Measurements from ENCODE around the gene MAGI2. TPM values are rescaled to one million over a fixed set of nuclear protein-coding genes. Genes with fewer than 3 reads are reported as not detected.

Gene MAGI2
- total RNA-seq, 1 experiment from 2014 or later: 14.3 TPM

- Mint-ChIP-seq H3K4me1 (peaks cover 0 to 1% of the 10 kb centered on the region in 2 experiments; a peak in 1 of 4 replicates), H3K9me3 (no peaks in the 10 kb centered on the region; a peak in 3 of 5 replicates), H3K27me3 (ENCODE audit: low read depth) (no peaks in the 10 kb centered on the region), H3K36me3 (ENCODE audit: insufficient read depth in 1 of 3, low read depth in 3 of 3) (no peaks in the 10 kb centered on the region), H3K4me3 (no peak overlapping the region), H3K27ac (no peak overlapping the region)
- Histone ChIP-seq H3T11ph (ENCODE audit: low read length) (no peak overlapping the region), H4K91ac (ENCODE audit: insufficient read length, low read depth, low read length) (no peak overlapping the region), H2BK15ac (ENCODE audit: low read depth, low read length) (no peak overlapping the region), H3K23me2 (ENCODE audit: insufficient read length, low read depth, low read length, poor library complexity, severe bottlenecking) (no peaks in the 10 kb centered on the region), H3K9me3 (ENCODE audit: control insufficient read depth, low read depth, low read length) (no peaks in the 10 kb centered on the region), H4K5ac (ENCODE audit: insufficient read length, low read depth, low read length) (no peak overlapping the region), H2AK5ac (ENCODE audit: insufficient read length, low read length) (no peak overlapping the region), H3K27me3 (ENCODE audit: insufficient read depth, low read length) (no peaks in the 10 kb centered on the region), H3K27ac (ENCODE audit: insufficient read length, low read depth, low read length) (no peak overlapping the region), H2BK20ac (ENCODE audit: low read depth, low read length, poor library complexity, severe bottlenecking) (no peak overlapping the region), H3K18ac (ENCODE audit: insufficient read length, low read depth, low read length) (no peak overlapping the region), H3K9ac (ENCODE audit: extremely low read depth, insufficient read length, low read length) (no peak overlapping the region), H3K23ac (ENCODE audit: insufficient read length, low read depth, low read length) (no peak overlapping the region), H3K4ac (ENCODE audit: low read depth, low read length) (no peak overlapping the region), H3K4me2 (ENCODE audit: insufficient read depth, insufficient read length, low read length) (no peak overlapping the region), H3K14ac (ENCODE audit: insufficient read depth, low read length) (no peak overlapping the region), H3K79me1 (ENCODE audit: insufficient read depth, low read depth, low read length, poor library complexity, severe bottlenecking) (no peaks in the 10 kb centered on the region), H2BK5ac (ENCODE audit: insufficient read length, low read length) (no peak overlapping the region), H4K8ac (replicated peaks; ENCODE audit: insufficient read length, low read depth, low read length) (no peak overlapping the region), H3K4me1 (ENCODE audit: insufficient read depth, low read length) (no peaks in the 10 kb centered on the region), H2BK120ac (ENCODE audit: low read depth, low read length, poor library complexity, severe bottlenecking) (no peak overlapping the region), H4K20me1 (ENCODE audit: control insufficient read depth, insufficient read depth, insufficient read length) (no peaks in the 10 kb centered on the region), H3K79me2 (ENCODE audit: insufficient read depth, low read length) (no peaks in the 10 kb centered on the region), H2AFZ (ENCODE audit: low read length) (no peak overlapping the region), H3K56ac (ENCODE audit: insufficient read length, low read depth, low read length) (no peak overlapping the region), H2BK12ac (ENCODE audit: insufficient read length, low read depth, low read length) (no peak overlapping the region)
- DNase-seq: no peak
- WGBS (ENCODE audit: extremely low coverage, insufficient read length, low lambda C conversion rate): no CpG with 5 or more reads among the region's 3 CpGs
- no peak for TF ChIP-seq CTCF (conservative IDR thresholded peaks at IDR 0.05)
These were observed 389.2 kb downstream of the MAGI2 start for GRCh38 chr7:79064187-79064823.
